Stimulated activated naive CD4-positive, alpha-beta T cell (primary cell): ENCODE data around the gene VBP1.
"Not testable (repeated sequence)": the region's sequence is repeated elsewhere in the genome, so short reads cannot be mapped to it uniquely, and the experiment has no call there.

Experiments used
- DNase-seq, 6 experiments: peaks; one replicate each; lab custom pipeline; 2025; lab: John Stamatoyannopoulos, UW

VBP1 gene, protein sequence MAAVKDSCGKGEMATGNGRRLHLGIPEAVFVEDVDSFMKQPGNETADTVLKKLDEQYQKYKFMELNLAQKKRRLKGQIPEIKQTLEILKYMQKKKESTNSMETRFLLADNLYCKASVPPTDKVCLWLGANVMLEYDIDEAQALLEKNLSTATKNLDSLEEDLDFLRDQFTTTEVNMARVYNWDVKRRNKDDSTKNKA

DNA sequence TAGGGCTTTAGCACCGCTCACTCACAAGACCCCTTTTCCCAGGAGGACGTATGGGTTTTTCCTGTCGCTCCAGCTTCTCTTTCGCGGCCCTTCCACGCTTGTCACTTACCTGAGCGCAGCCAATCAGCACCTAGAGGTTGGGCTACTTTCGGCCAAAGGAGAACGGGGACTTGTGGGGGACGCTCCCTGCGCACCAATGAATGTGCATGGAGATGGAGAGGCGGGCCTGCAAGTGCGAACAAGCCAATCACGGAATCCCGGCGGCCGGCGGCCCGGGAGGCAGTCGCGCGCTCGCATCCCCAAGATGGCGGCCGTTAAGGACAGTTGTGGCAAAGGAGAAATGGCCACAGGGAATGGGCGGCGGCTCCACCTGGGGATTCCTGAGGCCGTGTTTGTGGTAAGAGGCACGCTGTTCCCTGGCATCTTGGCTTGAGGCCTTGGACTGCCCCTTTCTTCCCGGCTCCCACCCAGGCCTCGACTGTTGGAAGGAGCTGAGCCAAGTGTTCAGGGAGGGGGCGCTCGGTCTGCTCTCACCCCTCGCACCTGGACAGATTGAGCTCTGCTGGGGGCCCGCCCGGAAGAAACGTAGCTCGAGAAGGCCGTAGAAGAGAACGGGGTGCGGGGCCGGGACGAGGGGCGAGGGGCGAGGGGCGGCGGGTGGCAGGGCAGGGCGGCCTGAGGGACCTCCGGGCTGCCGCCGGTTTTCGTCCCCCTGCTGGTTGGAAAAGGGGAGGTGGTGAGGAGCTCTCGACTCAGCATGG is at the start of gene VBP1:
VBP1 (plus strand) TSS at position 282 of the 761 bp plus-strand sequence; CDS start at position 305, 23 bp downstream.
- peak; percentile 72 to 85 (median 82) for DNase-seq

DNA sequence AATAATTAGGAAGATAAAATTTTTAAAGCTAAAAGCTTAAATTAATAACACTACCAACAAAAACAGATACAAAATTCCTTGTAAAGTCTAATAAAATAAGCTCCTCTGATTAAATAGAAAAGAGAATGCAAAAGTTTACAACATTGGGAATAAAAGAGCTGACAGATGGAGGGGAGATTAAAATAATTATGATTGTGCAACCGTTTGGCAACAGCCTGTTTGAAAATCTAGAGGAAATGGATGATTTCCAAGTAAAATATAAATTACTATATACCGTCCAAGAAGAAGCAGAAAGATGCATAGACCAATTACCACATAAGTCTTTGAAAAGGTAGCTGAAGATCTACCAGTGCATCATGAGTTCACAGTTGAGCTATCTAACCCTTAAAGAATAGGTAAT is 46.4 kb upstream of the VBP1 start:
- DNase-seq = no peak

DNA sequence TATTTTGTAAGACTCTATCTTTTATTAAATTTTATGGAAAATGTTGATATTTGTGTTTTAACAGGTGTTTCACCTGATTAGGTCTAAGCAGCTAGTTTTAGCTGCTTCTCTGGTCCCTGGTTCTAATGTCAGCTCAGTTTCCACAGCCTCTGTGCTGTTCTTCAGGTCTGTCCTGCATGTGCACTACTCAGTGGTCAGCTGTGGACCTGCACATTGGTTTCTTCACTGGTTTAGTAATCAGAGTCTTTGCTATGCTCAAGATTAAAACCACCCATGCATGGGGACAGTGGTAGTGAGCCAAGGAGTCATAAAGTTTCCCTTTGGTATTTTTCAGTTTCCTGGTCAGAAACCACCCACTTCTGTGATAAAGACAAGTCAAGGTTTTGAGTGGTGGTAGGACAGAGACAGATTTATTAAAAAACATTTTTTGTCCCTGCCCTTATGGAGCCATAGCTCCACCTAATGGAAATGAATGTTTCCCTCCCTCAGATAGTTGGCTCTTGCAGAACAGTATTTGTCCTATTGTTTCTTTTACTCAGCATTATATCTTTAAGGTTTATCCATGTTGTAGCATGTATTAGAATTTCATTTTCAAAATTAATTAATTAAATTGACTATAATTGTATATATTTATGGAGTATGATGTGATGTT is 36.8 kb upstream of the VBP1 start:
- DNase-seq = no peak

DNA sequence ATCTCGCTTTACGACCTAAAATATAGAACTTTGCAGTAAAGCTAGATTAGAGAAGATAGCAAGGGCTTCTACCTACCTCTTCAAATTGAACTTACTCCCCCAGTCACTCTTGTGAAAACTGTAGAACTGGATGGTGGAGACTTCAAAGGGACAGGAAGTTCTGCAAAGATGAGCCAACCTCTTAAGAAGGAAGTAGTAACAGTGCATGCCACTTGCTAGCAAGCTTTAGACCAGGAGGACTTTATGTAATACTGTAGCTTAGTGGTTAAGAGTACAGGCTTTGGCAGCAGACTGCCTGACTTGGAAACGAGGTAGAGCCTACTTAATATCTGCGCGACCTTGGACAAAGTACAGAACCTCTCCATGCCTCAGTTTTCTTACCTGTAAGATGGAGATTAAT is 27.5 kb upstream of the VBP1 start:
- DNase-seq = peak in 3 of 6 experiments; percentile 60 to 74 (median 60)

DNA sequence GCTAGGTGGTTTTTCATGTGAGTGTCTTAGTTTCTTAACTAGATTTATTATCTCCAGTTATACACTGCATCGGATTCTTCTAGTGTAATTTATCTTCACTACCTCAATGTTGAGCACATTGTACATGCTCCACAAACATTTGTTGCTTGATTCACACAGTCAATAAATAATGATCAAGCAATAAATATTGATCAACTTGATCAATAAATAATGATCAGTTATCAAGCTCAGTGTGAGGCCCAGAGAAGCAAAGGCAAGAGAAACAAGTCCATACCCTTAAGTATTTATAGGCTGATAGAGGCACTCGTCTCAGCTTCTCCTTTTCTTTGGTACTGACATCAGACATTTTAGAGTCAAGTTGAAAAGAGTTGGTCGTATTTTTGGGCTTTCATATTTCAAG is 5.1 kb upstream of the VBP1 start:
- no peak for DNase-seq

DNA sequence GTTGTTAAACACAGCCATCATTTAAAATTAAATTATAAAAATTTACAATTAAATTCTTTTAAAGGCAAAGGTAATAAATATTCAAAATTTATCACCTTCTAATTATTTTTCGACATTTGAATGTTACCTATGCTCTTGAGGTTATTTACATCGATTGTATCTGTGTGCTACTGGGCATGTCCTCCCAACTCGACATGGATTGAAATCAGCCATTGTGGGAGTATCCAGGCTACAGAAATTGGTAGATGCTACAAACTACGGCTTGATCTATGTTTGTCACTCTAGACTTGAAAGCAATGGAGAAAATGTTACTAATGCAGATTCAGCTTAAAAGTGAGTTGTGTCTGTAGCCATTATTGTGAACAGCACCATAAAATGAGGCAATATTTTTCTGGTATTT is 2.5 kb upstream of the VBP1 start:
- no peak for DNase-seq

DNA sequence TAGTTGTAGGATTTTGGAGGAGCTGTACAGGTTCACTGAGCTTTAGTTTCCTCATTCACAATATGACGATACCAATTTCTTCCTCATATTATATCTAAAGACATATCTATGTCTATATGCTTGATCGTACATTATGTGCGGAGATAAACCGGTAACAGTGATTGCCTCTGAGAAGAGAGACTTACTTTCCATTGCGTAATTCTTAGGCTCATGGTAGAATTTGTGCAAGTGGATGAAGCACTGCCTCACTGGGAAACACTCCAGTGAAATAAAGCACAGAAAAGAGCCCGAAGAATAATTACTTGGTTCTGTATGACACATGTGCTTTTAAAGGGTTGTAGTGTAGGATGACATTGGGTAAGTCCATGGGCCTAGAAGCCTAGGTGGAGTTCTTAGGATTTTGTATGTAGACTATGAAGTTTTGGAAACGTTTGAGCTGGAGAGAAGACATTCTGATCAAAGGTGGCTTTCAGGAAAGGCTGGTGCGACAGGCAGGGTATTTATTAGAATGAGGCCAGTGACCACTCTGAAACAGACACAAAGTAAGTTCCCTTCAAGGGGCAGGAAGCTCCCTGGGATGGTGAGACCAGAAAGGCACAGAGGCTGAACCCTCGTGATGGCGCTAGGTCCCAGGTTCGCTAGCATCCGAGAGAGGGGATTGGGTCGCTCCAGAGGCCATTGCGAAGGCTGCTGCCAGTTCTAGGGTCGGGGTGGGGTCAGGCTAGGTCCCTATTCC is 649 bp upstream of the VBP1 start:
- DNase-seq = no peak

DNA sequence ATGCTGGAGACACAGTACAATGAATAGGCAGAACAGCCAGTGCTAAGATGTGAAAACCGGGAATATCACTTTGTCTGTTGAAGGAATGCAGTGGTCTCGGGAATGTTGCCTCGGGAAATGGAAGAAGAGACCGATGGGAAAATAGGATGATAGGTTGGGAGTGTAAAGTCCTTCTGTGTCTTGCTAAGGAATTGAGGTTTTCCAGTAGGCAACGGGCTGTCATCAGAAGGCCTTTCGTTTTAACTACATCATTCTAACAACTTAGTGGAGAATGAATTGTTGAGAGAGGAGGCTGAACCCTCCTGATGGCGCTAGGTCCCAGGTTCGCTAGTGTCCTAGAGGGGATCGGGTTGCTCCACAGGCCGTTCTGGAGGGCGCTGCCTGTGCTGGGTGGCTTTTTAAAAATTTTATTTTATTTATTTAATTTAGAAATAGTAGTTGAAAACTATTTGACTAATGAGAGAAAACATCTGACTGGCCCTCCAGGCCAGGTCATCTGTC is 730 bp downstream of the VBP1 start:
- DNase-seq = no peak

DNA sequence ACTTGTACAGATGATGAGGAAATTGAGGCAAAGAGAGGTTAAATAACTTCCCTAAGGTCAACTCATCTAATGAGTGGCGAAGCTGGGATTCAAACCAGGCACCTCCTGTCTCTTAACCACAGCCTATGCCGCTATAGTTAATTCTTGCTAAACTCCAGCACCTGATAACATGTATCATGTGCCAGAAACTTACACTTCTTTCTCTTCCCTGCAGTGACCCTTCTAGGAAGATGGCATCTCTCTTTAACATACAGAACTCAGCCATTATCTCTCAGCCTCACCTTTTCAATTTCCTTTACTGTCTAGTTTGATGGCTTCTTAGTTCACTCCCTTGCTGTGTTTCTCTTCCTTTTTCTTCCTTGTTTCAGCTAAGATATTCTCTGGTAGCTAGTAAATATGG is 2.5 kb downstream of the VBP1 start:
- no peak for DNase-seq

DNA sequence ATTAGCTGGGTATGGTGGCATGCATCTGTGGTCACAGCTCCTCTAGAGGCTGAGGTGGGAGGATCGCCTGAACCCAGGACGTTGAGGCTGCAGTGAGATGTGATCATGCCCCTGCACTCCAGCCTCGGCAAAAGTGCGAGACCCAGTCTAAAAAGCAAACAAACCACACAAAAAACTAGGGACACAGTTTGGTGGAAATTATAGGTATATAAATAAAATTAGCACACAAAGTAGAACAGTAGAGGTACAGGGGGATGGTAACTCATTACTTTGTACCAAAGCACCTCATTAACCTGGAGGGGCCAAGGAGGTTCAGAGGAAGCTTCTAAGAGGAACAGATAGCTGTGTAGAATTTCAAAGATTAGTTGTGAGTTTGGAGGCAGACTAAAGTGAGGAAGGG is 5.1 kb downstream of the VBP1 start:
- DNase-seq = no peak

DNA sequence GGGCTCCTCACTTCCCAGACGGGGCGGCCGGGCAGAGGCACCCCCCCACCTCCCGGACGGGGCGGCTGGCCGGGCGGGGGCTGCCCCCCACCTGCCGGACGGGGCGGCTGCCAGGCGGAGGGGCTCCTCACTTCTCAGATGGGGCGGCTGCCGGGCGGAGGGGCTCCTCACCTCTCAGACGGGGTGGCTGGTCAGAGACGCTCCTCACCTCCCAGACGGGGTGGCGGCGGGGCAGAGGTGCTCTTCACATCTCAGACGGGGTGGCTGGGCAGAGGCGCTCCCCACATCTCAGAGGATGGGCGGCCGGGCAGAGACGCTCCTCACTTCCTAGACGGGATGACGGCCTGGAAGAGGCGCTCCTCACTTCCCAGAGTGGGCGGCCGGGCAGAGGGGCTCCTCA is 7.5 kb downstream of the VBP1 start:
- DNase-seq = not testable (repeated sequence)

DNA sequence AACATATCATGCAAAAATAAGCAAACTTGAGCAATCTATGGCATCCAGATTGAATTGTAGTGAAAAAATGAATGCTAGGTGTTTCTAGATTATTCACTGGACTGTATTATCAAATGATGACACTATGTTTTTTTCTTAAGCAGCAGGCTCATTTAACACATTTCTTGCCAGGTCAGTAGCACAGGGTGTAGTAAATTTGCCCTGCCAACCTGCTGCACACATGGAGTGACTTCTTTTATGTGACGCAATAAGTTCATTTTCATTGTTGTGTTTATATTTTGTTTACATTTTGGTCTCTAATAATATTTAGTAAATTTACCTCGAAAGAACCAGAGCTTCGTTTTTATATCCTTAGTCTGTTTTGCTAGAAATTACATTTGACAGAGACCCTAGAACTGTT is 9.5 kb downstream of the VBP1 start:
- no peak for DNase-seq

DNA sequence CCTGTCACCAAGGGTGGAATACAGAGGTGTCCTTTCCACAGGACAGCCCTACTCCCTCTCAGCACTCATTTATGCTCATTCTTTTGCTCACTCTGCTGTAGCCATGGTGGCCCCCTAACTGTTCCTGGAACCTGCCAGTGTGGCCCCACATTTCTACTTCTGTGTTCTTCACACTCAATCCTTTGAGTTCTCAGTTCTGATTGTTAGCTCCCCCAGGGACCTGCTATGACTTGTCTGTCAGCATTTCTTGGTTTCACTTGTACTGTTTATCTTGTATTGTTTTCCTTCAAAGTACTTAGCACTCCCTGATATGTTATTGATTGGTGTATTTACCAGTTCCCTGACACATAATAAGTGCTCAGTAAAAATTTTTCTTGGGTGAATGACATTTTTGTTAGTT is 14.9 kb downstream of the VBP1 start:
- no peak for DNase-seq

DNA sequence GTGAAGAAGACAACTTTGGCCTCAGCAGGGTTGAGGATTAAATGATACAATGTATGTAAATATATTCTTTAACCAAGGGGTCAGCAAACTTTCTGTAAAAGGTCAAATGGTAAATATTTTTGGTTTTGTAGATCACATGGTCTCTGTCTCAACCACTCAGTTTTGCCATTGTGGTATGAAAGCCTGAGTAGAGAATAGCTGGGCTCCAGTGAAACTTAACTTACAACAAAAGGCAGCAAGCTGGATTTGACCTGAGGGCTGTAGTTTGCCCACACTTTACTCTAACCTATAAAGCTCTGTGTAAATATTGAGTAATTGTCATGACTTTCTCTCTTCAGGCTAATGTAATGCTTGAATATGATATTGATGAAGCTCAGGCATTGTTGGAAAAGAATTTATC is 19.6 kb downstream of the VBP1 start:
- DNase-seq = no peak

DNA sequence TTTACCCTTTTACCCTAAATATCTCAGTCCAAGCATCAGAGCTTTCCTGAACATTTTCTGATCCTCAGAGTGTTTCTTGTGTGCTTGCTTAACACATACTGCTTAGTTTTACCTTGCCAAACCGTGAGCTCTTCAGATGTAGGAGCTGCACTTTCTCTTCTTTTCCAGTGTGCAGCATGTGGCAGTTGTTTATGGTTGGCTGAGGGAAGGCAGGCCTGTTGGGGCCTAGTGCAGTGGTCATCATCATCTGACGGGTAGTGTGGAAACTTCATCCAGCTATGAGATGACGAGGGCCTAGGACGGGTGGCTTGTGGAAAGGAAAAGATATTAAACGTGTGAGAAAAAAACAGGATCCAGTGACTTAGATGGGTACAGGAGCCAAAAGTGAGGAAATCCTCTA is 21.5 kb downstream of the VBP1 start:
- DNase-seq = no peak

DNA sequence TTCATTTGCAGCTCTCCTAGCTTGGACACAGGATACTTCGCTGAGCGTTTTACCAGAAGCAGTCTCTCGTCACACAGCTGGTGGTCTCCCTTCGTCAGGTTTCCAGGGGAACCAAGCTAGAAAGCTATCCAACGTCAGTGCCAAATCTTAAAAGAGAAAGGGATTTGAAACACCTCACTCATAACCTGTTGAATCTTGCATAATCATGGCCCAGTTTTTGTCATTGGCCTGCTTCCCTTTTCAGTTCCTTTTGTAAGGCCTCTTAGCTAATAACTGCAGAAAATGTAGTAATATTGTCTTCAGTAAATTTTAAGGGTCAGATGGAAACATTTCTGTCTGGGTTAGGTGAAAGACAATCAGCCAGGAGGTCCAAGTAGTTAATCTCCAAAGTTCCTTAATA is 26.0 kb downstream of the VBP1 start:
- DNase-seq = no peak

DNA sequence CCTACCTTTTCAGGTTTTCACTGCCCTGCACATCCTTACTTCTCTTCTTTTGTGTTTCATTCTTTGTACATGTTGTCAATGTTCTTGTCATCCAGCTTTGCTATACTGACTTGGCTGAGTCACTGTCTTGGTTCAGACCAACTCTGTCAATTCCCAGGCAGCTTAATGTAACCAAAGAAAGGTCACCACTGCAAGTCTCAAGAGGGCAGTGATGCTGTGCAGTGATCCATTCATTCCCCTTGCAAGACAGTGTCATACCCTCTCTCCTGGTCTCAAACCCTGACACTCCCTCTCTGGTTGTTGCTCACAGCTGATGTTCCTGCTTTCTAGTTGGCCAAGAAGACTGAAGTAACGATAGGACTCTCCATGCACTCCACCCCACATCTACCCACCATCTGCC is 30.5 kb downstream of the VBP1 start:
- no peak for DNase-seq

DNA sequence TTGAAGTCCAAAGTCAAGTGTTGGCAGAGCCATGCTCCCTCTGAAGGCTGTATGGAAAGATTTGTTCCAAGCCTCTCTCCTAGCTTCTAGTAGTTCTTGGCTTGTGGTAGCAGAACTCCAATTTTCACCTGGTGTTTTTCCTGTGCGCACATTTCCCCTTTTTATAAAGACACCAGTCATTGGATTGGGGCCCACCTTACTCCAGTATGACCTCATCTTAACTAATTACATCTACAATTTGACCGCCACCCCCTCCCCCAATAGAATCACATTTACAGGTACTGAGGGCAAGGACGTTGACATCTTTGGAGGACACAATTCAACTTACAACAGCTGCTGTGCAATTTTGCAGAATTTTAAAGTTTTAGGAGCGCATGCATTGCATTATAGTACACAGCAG is 31.2 kb downstream of the VBP1 start:
- DNase-seq = no peak

DNA sequence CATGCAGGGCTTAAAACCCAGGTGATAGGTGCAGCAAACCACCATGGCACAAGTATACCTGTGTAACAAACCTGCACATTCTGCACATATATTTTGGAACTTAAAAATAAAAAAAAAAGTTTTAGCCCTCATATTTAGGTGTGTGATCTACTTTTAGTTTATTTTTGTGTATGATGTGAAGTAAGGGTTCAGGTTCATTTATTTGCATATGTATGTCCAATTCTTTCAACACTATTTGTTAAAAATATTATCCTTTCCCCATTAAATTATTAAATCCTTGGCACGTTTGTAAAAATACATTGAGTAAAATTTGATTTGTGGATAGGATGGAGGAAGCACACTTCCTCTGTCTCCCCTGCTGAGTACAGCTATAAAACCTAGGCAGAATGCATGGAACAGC is 35.1 kb downstream of the VBP1 start:
- no peak for DNase-seq

DNA sequence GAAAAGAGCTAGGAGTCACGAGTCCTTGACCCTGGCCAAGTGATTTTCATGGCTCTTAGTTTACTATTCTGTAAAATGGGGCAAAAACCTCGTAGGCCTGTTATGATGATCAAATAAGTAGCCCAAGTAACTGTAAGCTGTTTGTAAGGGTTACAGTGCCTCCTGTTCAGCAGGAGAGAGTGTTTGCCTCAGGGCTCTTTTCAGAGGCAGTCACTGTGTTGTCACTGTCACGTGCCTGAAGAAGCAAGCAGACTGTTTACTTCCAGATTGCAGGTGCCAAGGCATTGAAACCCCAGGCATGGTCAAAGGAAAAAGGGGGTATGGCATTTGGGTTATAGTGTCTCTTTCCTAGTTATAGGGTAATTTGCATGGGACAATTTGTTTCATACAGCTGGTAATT is 43.5 kb downstream of the VBP1 start:
- DNase-seq = no peak

DNA sequence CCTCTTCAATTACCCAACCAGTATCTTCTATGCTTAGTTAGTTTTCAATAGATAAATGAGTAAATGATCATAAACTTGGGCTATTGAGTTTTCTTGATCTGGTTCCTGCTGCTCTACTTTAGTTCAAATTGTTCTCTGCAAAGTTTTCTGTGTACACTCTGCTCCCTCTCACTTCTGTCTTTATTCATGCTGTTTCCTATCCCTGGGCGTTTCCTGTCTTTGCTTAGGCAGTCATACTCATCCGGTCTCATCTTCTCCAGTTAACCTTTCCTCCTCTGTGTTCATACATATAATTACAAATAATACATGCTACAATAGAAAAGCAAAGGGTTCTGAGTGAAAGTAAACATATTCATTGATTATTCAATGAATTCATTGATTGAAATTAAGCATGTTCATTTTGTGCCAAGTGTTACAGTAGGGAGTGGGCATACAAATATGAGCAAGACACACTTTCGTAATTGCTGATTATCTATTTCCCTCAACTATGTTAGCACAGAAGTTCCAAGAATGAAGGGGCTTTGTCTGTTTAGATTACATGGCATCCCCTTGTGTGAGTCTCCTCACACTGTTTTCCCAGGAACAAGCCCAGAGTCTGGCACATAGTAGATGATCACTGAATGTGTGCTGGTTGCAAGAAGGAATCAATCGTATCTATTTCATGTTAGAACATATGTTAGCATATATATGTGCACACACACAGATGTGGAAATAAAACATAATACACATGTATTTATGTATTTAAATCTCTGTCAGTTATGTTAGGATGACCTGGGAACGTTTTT is 46.9 kb downstream of the VBP1 start:
- DNase-seq = peak in 3 of 6 experiments; percentile 24 to 37 (median 35)
